OCI-LY1 (cell line): ENCODE measurements around the gene ODAD2.

Experiments
- H2AFZ ChIP-seq: fragments of 200-600 bp; sonication (generic), shearing (Covaris generic); 2 replicates; pipeline ENCODE4 v1.6.0; 2014; ENCODE audit warnings: antibody characterized with exemption, mild to moderate bottlenecking, low read length
- H3F3A ChIP-seq: fragments of 200-600 bp; sonication (generic), shearing (Covaris generic); 2 replicates; pipeline ENCODE4 v1.6.0; 2014; ENCODE audit warnings: mild to moderate bottlenecking, antibody characterized with exemption, low read length, moderate library complexity; ENCODE audit not compliant: insufficient read depth
- H3K27ac ChIP-seq: fragments of 200-600 bp; sonication (generic); 2 replicates; pipeline ENCODE4 v1.5.1; 2014; ENCODE audit warnings: low read length, mixed run types, mild to moderate bottlenecking, low read depth; ENCODE audit not compliant: poor library complexity, severe bottlenecking
- H3K27me3 ChIP-seq: fragments of 200-600 bp; sonication (generic); 2 replicates; pipeline ENCODE4 v1.6.0; 2014; ENCODE audit warnings: antibody characterized with exemption, mild to moderate bottlenecking, low read length, moderate library complexity; ENCODE audit not compliant: insufficient read depth
- H3K36me3 ChIP-seq: fragments of 200-600 bp; sonication (generic); 2 replicates; pipeline ENCODE4 v1.6.1; 2014; ENCODE audit warnings: mild to moderate bottlenecking, antibody characterized with exemption, low read length, moderate library complexity, mixed read lengths; ENCODE audit not compliant: insufficient read depth
- H3K4me1 ChIP-seq: fragments of 200-600 bp; sonication (generic); 2 replicates; pipeline ENCODE4 v1.5.1; 2014; ENCODE audit warnings: mild to moderate bottlenecking, low read length, moderate library complexity; ENCODE audit not compliant: insufficient read depth, severe bottlenecking
- H3K4me2 ChIP-seq: fragments of 200-600 bp; sonication (generic), shearing (Covaris generic); 2 replicates; pipeline ENCODE4 v1.6.1; 2014; ENCODE audit warnings: low read length
- H3K4me3 ChIP-seq: fragments of 200-600 bp; sonication (generic); 2 replicates; pipeline ENCODE4 v1.5.1; 2014; ENCODE audit warnings: low read length, low read depth, mild to moderate bottlenecking, mixed read lengths; ENCODE audit not compliant: poor library complexity, severe bottlenecking
- H3K79me2 ChIP-seq: fragments of 200-600 bp; shearing (Covaris generic); 2 replicates; pipeline ENCODE4 v1.6.1; 2016; ENCODE audit warnings: mixed run types, low read length, mixed read lengths; ENCODE audit not compliant: insufficient read depth
- H3K9ac ChIP-seq: fragments of 200-600 bp; sonication (generic), shearing (Covaris generic); 2 replicates; pipeline ENCODE4 v1.6.1; 2014; ENCODE audit warnings: mild to moderate bottlenecking, low read length, mixed read lengths
- H3K9me2 ChIP-seq: fragments of 200-600 bp; sonication (generic), shearing (Covaris generic); 2 replicates; pipeline ENCODE4 v1.6.1; 2014; ENCODE audit warnings: low read depth, mild to moderate bottlenecking, low read length, mixed read lengths
- H3K9me3 ChIP-seq: fragments of 200-600 bp; shearing (Covaris generic); 2 replicates; pipeline ENCODE4 v1.6.1; 2014; ENCODE audit warnings: low read length, mixed read lengths
- H4K20me1 ChIP-seq: fragments of 200-600 bp; sonication (generic), shearing (Covaris generic); 2 replicates; pipeline ENCODE4 v1.6.0; 2016; ENCODE audit warnings: mild to moderate bottlenecking, low read length; ENCODE audit not compliant: insufficient read depth
- EZH2 ChIP-seq: fragments of 200-600 bp; sonication (generic), shearing (Covaris generic); IDR thresholded peaks from 2 replicates; pipeline ENCODE4 v1.8.0; 2017; ENCODE audit warnings: borderline replicate concordance, mixed run types, mild to moderate bottlenecking, antibody characterized with exemption, low read length, moderate library complexity, mixed read lengths
- TF ChIP-seq, protein P1 (sequence below): fragments of 200-600 bp; sonication (generic), shearing (Covaris generic); IDR thresholded peaks from 2 replicates; pipeline ENCODE4 v1.5.1; 2017; ENCODE audit warnings: mild to moderate bottlenecking, antibody characterized with exemption, low read length, moderate library complexity, mixed read lengths

The ODAD2 gene

DNA sequence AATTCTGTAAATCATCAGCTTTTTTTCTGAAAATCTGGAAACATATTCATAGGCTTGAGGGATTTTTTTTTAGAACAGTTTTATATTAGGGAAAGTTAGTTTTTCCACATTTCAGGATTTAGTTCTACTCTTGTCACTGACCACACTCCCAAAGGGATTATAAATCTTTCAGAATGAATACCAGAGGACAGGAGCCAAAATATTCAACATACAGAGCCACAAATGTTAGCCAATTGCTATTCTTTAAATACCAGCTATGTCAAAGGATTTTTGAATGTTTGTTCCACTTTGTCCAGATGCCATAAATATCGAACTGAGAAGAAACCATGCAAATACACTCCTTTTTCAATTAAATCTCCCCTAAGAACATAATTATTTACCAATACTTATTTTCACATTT, 50.7 kb downstream of the ODAD2 start:
- Histone ChIP-seq H3F3A (no peaks in the 10 kb centered on the region), H3K9ac (no peak overlapping the region), H3K9me2 (no peaks in the 10 kb centered on the region), H3K4me3 (no peak overlapping the region), H3K79me2 (no peaks in the 10 kb centered on the region), H3K27ac (no peak overlapping the region), H2AFZ (no peak overlapping the region), H3K4me1 (no peaks in the 10 kb centered on the region), H4K20me1 (no peaks in the 10 kb centered on the region), H3K27me3 (no peaks in the 10 kb centered on the region; the same call in 1 of the 2 replicates), H3K4me2 (no peak overlapping the region), H3K36me3 (no peaks in the 10 kb centered on the region), H3K9me3 (no peaks in the 10 kb centered on the region)
- no peak for TF ChIP-seq EZH2
- TF ChIP-seq, protein P1, sequence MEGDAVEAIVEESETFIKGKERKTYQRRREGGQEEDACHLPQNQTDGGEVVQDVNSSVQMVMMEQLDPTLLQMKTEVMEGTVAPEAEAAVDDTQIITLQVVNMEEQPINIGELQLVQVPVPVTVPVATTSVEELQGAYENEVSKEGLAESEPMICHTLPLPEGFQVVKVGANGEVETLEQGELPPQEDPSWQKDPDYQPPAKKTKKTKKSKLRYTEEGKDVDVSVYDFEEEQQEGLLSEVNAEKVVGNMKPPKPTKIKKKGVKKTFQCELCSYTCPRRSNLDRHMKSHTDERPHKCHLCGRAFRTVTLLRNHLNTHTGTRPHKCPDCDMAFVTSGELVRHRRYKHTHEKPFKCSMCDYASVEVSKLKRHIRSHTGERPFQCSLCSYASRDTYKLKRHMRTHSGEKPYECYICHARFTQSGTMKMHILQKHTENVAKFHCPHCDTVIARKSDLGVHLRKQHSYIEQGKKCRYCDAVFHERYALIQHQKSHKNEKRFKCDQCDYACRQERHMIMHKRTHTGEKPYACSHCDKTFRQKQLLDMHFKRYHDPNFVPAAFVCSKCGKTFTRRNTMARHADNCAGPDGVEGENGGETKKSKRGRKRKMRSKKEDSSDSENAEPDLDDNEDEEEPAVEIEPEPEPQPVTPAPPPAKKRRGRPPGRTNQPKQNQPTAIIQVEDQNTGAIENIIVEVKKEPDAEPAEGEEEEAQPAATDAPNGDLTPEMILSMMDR: no peak

DNA sequence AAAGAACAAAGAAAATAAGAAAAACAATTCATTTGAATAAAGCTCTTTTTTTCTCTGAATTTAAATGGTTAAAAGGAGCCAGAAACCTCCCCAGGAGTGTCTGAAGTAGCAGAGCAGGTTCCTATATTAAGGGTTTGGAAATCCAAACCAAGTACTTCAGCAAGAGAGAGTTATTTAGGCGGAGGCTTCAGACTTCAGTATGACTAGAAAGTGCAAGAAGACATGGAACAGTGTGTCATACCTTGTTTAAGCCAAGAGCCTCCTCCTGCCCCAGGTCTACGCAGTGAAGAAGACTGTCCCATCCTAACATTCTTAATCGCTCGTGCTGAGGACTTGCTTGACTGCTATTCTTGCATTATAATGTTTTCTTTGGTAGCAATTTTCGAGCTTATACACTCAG, 51.3 kb downstream of the ODAD2 start:
- Histone ChIP-seq H3K9me2 (no peaks in the 10 kb centered on the region), H3K36me3 (no peaks in the 10 kb centered on the region), H3K27me3 (no peaks in the 10 kb centered on the region; the same call in 1 of the 2 replicates), H3K9ac (no peak overlapping the region), H3K9me3 (no peaks in the 10 kb centered on the region), H4K20me1 (no peaks in the 10 kb centered on the region), H3K4me3 (no peak overlapping the region), H3K27ac (no peak overlapping the region), H3F3A (no peaks in the 10 kb centered on the region), H3K79me2 (no peaks in the 10 kb centered on the region), H3K4me1 (no peaks in the 10 kb centered on the region), H3K4me2 (no peak overlapping the region), H2AFZ (no peak overlapping the region)
- no peak for TF ChIP-seq EZH2
- TF ChIP-seq, protein P1: no peak

DNA sequence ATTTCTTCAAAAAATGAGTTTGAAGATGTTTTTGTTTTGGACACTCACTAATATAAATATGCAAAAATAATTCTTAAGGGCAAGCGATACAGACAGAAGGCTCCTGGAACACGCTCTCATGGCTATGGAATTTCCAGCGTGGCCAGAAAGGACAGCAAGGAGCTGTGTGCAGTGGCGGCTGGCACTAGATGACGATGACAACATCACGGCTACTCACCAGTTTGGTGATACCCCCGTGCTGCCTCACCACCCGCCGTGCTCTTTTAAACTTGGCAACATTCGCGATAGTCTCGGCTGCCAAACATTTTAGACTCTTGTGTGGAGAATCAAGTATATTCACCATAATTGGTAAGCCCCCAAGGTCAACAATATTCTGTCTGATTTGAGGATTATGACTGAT, 54.9 kb downstream of the ODAD2 start:
- Histone ChIP-seq H3K36me3 (no peaks in the 10 kb centered on the region), H3K9me3 (no peaks in the 10 kb centered on the region), H3K4me1 (no peaks in the 10 kb centered on the region), H3K27me3 (no peaks in the 10 kb centered on the region; the same call in 1 of the 2 replicates), H2AFZ (no peak overlapping the region), H3K9ac (no peak overlapping the region), H4K20me1 (no peaks in the 10 kb centered on the region), H3K4me2 (no peak overlapping the region), H3K4me3 (no peak overlapping the region), H3K9me2 (no peaks in the 10 kb centered on the region), H3K27ac (no peak overlapping the region), H3K79me2 (no peaks in the 10 kb centered on the region), H3F3A (no peaks in the 10 kb centered on the region)
- TF ChIP-seq, protein P1: no peak
- TF ChIP-seq EZH2: no peak
